ENCODE data around the gene ILF3. TPM values are rescaled to one million over a fixed set of nuclear protein-coding genes. Genes with fewer than 3 reads are reported as not detected.
A peak's percentile ranks its signal among the peaks of the same experiment; 100 is the strongest.

ILF3 gene
- total RNA-seq, 2 experiments from 2014 or later, result 355 to 357 TPM

DNA sequence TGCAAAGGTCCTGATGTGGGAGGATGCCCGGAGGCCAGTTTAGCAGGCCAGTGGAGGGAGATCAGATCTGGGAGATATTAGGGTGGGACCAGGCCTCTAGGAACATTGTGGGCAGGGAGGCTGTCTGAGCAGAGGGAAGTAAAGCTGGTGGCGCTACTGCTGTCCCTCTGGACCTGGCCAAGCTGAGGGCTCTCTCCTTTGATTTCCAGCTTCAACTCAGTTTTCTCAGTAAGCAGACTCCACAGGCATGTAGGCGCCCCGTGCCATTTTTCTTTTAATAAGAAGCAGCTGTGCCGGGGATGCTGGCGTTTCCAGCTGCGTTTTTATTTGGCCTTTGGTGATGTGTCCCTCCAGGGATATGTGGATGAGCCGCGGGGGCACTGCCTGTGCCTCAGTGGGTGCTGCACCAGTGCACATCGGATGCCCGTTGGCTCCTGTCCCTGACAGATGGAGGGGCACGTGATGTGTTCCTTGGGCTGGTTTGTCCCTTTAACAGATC is 70.5 kb downstream of the ILF3 start:
- peaks cover 49% of the 10 kb centered on the region for H3K4me1 Mint-ChIP-seq (ENCODE audit: low read depth)
- no peak for DNase-seq
- H3K9me3 Mint-ChIP-seq, result no peaks in the 10 kb centered on the region
- intact Hi-C loops (cut with micrococcal nuclease), result no loop called here
- peaks cover 12% of the 10 kb centered on the region for H3K36me3 Mint-ChIP-seq
- CTCF ChIA-PET, result interaction anchor here (1.7 kb wide), 1 partner anchor 140 kb away, joined by 7 read pairs; no protein-coding TSS in a partner anchor
- H3K27me3 Mint-ChIP-seq, result no peaks in the 10 kb centered on the region
- H3K27ac Mint-ChIP-seq, result no peak overlapping the region
- no peak overlapping the region for H3K4me3 Mint-ChIP-seq
- POLR2A ChIA-PET, result interaction anchor here (0.6 kb wide), 1 partner anchor 26 kb away, joined by 4 read pairs; no protein-coding TSS in a partner anchor

DNA sequence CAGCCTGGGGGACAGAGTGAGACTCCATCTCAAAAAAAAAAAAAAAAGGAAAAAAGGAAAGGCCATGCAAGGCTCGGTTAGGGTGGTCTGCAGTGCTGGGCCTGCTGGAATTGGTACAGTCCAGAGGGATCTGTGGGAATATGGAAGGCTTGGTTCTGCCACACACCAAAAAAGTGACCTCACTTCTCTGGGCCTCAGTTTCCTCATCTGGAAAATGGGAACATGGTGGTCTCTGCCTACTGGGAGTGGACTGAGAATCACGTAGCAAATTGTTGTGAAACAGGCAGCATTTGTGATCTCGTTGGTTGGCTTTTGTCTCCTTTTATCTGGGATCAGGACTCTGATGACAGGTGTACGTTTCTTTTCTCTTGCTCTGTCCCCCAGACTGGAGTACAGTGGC is 71.3 kb downstream of the ILF3 start:
- Mint-ChIP-seq H3K4me3 (no peak overlapping the region), H3K9me3 (no peaks in the 10 kb centered on the region), H3K27me3 (no peaks in the 10 kb centered on the region), H3K27ac (no peak overlapping the region), H3K4me1 (ENCODE audit: low read depth) (peaks cover 50% of the 10 kb centered on the region), H3K36me3 (peaks cover 12% of the 10 kb centered on the region)
- DNase-seq, result no peak
- ChIA-PET POLR2A (interaction anchor here (0.6 kb wide), 1 partner anchor 25 kb away, joined by 4 read pairs; no protein-coding TSS in a partner anchor), CTCF (no interaction called here)
- intact Hi-C loops (cut with micrococcal nuclease), result no loop called here

DNA sequence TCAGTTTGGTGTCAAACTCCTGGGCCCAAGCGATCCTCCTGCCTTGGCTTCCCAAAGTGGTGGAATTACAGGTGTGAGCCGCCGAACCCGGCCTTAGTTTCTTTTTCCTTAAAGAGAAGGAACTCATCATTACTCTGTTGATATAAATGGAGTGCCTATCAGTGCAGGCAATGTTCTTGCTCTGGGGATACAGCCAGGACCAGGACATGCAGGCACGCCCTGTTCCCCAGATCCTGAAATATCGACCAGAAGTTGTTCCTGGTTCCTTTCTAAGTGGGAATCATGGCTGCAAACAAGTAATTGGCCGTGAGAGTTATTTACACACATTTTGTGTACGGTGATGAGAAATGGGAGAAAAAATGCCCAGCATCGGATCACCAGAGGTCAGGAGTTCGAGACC is 72.1 kb downstream of the ILF3 start:
- ChIA-PET POLR2A (no interaction called here), CTCF (interaction anchor here (1.0 kb wide), 1 partner anchor 132 kb away, joined by 3 read pairs; no protein-coding TSS in a partner anchor)
- intact Hi-C loops (cut with micrococcal nuclease), result no loop called here
- Mint-ChIP-seq H3K27ac (peak overlapping the region; percentile 13), H3K36me3 (peaks cover 12% of the 10 kb centered on the region), H3K4me3 (no peak overlapping the region), H3K4me1 (ENCODE audit: low read depth) (peaks cover 49% of the 10 kb centered on the region), H3K27me3 (no peaks in the 10 kb centered on the region), H3K9me3 (no peaks in the 10 kb centered on the region)
- DNase-seq, result no peak

DNA sequence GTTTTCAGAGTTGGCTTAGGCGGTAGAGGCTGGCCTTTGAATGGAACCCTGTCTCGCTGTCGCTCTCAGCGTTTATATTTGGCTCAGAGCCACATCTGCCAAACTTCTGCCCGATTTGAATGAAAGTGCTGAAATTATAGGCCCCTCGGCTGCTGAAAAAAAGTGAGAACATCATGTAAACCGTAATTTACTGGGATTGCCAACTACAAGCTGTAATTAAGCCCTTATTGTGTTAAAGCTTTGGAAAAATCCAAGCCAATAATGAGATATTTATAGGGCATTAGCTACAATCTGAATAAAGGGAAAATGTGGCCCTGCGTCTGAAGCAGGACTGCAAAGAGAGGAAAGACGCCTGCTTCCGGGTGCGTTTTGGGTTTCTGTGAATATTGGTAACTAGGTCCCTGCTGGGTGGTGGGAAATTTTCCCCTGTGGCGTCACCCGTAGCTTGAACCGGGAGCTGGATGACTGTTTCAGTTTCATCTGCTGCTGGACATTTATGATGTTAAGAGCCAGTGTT is 73.6 kb downstream of the ILF3 start:
- no peak overlapping the region for H3K4me3 Mint-ChIP-seq
- DNase-seq, result no peak
- H3K9me3 Mint-ChIP-seq, result no peaks in the 10 kb centered on the region
- peaks cover 50% of the 10 kb centered on the region for H3K4me1 Mint-ChIP-seq (ENCODE audit: low read depth)
- ChIA-PET CTCF (interaction anchor here (1.2 to 1.7 kb wide), 2 partner anchors 10 to 28 kb away, joined by 3 to 11 read pairs; partner anchors contain the start of gene DNM2), POLR2A (interaction anchor here (1.5 kb wide), 1 partner anchor 108 kb away, joined by 3 read pairs; no protein-coding TSS in a partner anchor)
- intact Hi-C loops (cut with micrococcal nuclease), result no loop called here
- peak overlapping the region; percentile 5 for H3K27ac Mint-ChIP-seq
- H3K36me3 Mint-ChIP-seq, result peaks cover 12% of the 10 kb centered on the region
- no peaks in the 10 kb centered on the region for H3K27me3 Mint-ChIP-seq

DNA sequence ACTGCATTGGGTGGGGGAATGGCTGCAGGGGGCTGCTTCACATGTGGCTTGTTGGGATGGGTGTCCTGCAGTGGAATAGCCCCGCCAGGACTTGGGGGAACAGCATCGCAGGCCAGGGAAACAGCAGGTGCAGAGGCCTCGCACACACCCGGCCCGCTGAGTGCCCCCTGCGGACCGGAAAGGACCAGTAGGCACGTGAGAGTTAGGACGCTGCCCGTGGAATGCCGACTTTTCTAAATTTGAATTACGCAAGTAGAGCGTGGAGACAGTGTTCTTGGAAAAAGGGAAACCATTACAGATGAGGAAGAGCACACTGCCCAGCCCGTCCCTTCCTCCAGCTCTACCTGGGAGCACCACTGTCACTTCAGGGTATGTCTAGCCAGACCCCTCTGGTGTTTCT is 75.3 kb downstream of the ILF3 start:
- Mint-ChIP-seq H3K4me1 (ENCODE audit: low read depth) (peaks cover 46% of the 10 kb centered on the region), H3K27ac (no peak overlapping the region), H3K4me3 (no peak overlapping the region), H3K36me3 (peaks cover 10% of the 10 kb centered on the region), H3K27me3 (no peaks in the 10 kb centered on the region), H3K9me3 (no peaks in the 10 kb centered on the region)
- ChIA-PET POLR2A (interaction anchor here (0.6 kb wide), 1 partner anchor 21 kb away, joined by 3 read pairs; no protein-coding TSS in a partner anchor), CTCF (interaction anchor here (2.2 kb wide), 1 partner anchor 11 kb away, joined by 14 read pairs; the partner anchor contains the start of gene DNM2)
- intact Hi-C loops (cut with micrococcal nuclease), result no loop called here
- no peak for DNase-seq

DNA sequence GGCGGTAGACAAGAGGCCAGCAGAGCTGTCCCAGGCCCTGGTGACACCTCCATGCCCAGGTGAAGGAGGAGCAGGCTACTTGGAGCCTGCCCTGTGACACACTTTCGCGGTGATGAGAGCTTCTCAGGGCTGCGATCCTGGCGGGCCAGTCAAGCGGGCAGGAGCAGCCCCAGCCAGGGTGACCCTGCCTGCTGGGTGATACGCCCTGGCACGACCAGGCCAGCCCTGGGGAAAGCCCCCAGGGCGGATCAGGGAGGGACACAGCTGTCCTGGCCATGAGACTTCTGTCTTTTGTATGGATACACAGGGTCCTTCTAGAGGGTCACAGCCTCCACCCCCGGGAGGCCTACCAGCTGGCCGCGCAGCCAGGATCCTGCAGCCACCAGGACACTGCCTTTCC is 76.8 kb downstream of the ILF3 start:
- no peak for DNase-seq
- H3K4me1 Mint-ChIP-seq (ENCODE audit: low read depth), result peaks cover 50% of the 10 kb centered on the region
- peaks cover 10% of the 10 kb centered on the region for H3K36me3 Mint-ChIP-seq
- no peaks in the 10 kb centered on the region for H3K27me3 Mint-ChIP-seq
- POLR2A ChIA-PET, result interaction anchor here (0.7 to 1.7 kb wide), 3 partner anchors 11 to 29 kb away, joined by 3 to 7 read pairs (median 5); partner anchors contain the start of genes DNM2 and QTRT1
- peak overlapping the region; percentile 26 for H3K4me3 Mint-ChIP-seq
- H3K9me3 Mint-ChIP-seq, result no peaks in the 10 kb centered on the region
- CTCF ChIA-PET, result interaction anchor here (0.6 to 2.2 kb wide), 4 partner anchors 13 to 318 kb away, joined by 3 to 14 read pairs (median 4); partner anchors contain the start of gene DNM2
- intact Hi-C loops (cut with micrococcal nuclease), result loop anchor here (1.0 kb wide), 2 partner anchors 28 to 66 kb away; no protein-coding TSS in a partner anchor
- peak overlapping the region; percentile 84 for H3K27ac Mint-ChIP-seq

DNA sequence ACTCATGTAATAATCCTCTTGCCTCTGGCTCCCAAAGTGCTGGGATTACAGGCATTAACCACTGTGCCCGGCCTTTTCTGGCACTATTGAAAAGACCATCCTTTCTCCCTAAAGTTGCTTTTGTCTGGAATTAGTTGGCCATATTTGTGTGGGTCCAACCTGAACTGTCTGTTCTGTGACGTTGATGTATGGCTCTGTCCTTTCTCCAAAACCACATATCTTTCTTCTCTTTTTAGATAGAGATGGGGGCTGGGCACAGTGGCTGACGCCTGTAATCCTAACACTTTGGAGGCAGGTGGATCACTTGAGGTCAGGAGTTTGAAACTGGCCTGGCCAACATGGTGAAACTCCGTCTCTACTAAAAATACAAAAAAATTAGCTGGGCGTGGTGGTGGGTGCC is 81.6 kb downstream of the ILF3 start:
- Mint-ChIP-seq H3K27me3 (no peaks in the 10 kb centered on the region), H3K27ac (no peak overlapping the region), H3K4me3 (no peak overlapping the region), H3K36me3 (peaks cover 3% of the 10 kb centered on the region), H3K4me1 (ENCODE audit: low read depth) (peaks cover 45% of the 10 kb centered on the region), H3K9me3 (peaks cover 3% of the 10 kb centered on the region)
- CTCF ChIA-PET, result interaction anchor here (0.8 to 1.3 kb wide), 2 partner anchors 34 to 36 kb away, joined by 3 to 4 read pairs; partner anchors contain the start of gene QTRT1
- DNase-seq, result no peak
- POLR2A ChIA-PET, result no interaction called here
- intact Hi-C loops (cut with micrococcal nuclease), result no loop called here

DNA sequence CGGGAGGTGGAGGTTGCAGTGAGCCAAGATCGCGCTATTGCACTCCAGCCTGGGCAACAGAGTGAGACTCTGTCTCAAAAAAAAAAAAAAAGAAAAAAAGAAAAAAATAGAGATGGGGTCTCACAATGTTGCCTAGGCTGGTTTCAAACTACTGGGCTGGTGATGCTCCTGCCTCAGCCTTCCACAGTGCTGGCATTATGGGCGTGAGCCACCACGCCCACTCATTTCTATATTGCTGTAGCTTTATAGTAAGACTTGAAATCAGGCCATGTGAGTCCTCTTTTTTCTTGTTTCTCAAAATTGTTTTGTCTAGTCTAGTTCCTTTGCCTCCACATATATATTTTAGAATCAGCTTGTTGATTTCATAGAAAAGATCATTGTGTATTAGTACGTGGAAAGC is 82.0 kb downstream of the ILF3 start:
- intact Hi-C loops (cut with micrococcal nuclease), result no loop called here
- Mint-ChIP-seq H3K36me3 (peaks cover 6% of the 10 kb centered on the region), H3K9me3 (peaks cover 3% of the 10 kb centered on the region), H3K27ac (no peak overlapping the region), H3K4me1 (ENCODE audit: low read depth) (peaks cover 43% of the 10 kb centered on the region), H3K4me3 (no peak overlapping the region), H3K27me3 (no peaks in the 10 kb centered on the region)
- no peak for DNase-seq
- ChIA-PET CTCF (interaction anchor here (0.8 to 1.3 kb wide), 2 partner anchors 35 to 37 kb away, joined by 3 to 4 read pairs; partner anchors contain the start of gene QTRT1), POLR2A (no interaction called here)

DNA sequence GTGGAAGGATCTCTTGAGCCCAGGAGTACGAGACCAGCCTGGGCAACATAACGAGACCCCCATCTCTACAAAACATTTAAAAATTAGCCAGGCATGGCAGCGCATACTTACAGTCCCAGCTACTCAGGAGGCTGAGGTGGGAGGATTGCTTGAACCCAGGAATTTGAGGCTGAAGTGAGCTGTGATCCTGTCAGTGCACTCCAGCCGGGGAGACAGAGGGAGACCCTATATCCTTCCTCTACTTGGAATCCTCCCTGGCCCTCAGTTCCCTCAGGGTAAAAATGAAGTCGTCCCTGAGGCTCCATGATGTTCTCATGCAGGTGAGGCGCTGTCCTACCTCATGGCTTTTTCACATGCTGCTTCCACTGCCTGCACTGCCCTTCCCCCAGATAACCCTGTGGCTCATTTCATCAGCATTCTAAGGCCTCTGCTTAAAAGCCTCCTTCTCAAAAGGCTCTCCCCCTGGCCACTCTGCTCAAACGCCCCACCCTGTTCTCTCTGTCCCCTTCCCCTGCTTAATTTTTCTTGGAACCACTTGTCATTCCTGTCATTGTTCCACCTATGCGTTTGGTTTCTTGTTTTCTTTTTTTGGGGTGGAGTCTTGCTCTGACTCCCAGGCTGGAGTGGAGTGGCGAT is 82.9 kb downstream of the ILF3 start:
- H3K36me3 Mint-ChIP-seq, result peaks cover 6% of the 10 kb centered on the region
- ChIA-PET POLR2A (no interaction called here), CTCF (interaction anchor here (1.3 kb wide), 1 partner anchor 35 kb away, joined by 3 read pairs; the partner anchor contains the start of gene QTRT1)
- H3K4me3 Mint-ChIP-seq, result no peak overlapping the region
- no peak overlapping the region for H3K27ac Mint-ChIP-seq
- H3K9me3 Mint-ChIP-seq, result peaks cover 3% of the 10 kb centered on the region
- DNase-seq, result no peak
- no peaks in the 10 kb centered on the region for H3K27me3 Mint-ChIP-seq
- peaks cover 38% of the 10 kb centered on the region for H3K4me1 Mint-ChIP-seq (ENCODE audit: low read depth)
- intact Hi-C loops (cut with micrococcal nuclease), result no loop called here

DNA sequence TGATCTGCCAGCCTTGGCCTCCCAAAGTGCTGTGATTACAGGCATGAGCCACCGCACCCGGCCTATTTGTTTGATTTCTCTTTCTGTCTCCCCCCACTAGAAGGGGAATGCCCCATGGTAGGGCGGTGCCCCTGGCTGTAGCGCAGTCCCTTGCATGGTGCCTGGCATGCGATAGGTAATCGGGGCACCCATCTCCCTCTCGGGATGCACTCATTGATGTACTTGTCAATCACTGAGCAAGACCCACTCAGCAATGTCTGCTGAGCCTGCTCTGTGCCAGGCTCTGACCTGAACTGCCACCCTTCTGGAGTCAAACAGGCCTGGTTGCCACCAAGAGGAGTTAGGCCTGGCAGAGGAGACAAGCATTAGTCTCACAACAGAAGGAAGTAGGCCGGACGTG is 83.6 kb downstream of the ILF3 start:
- Mint-ChIP-seq H3K36me3 (peaks cover 6% of the 10 kb centered on the region), H3K27me3 (no peaks in the 10 kb centered on the region), H3K9me3 (peaks cover 3% of the 10 kb centered on the region), H3K27ac (no peak overlapping the region), H3K4me3 (no peak overlapping the region), H3K4me1 (ENCODE audit: low read depth) (peaks cover 40% of the 10 kb centered on the region)
- ChIA-PET POLR2A (no interaction called here), CTCF (no interaction called here)
- no peak for DNase-seq
- intact Hi-C loops (cut with micrococcal nuclease), result no loop called here

DNA sequence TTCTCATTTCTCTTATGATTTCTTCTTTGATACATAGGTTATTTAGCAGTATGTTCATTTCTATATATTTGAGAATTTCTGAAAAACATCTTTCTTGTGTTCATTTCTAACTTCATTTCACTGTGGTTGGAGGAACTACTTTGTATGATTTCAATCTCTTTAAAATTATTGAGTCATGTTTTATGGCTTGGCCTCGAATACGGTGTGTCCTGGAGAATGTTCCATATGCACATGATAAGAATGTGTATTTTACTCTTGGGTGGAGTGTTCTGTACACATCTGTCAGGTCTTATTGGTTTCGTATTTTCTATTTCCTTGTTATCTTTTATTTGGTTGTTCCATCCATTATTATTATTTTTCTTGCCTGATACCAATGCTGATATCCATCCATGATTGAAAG is 86.7 kb downstream of the ILF3 start:
- POLR2A ChIA-PET, result no interaction called here
- intact Hi-C loops (cut with micrococcal nuclease), result no loop called here
- H3K27ac Mint-ChIP-seq, result peak overlapping the region; percentile 5
- H3K27me3 Mint-ChIP-seq, result no peaks in the 10 kb centered on the region
- H3K36me3 Mint-ChIP-seq, result peaks cover 6% of the 10 kb centered on the region
- H3K9me3 Mint-ChIP-seq, result peaks cover 3% of the 10 kb centered on the region
- CTCF ChIA-PET, result interaction anchor here (0.6 kb wide), 1 partner anchor 38 kb away, joined by 3 read pairs; no protein-coding TSS in a partner anchor
- H3K4me3 Mint-ChIP-seq, result no peak overlapping the region
- H3K4me1 Mint-ChIP-seq (ENCODE audit: low read depth), result peaks cover 47% of the 10 kb centered on the region
- no peak for DNase-seq
